GM21447 (cell line): ENCODE measurements around the gene ZNF414.

Source experiments
- ATAC-seq: cut with Tn5 transposase; IDR thresholded peaks from one replicate; pipeline ENCODE4 v1.9.1; 2021; ENCODE audit not compliant: unreplicated experiment

The ZNF414 gene

GRCh38 chr19:8491574-8491973, 22.4 kb downstream of the ZNF414 start:
- ATAC-seq: no peak

GRCh38 chr19:8490873-8491272, 23.1 kb downstream of the ZNF414 start:
- ATAC-seq: no peak

GRCh38 chr19:8490395-8490760, 23.6 kb downstream of the ZNF414 start:
- no peak for ATAC-seq

GRCh38 chr19:8489561-8490394, 24.2 kb downstream of the ZNF414 start:
- ATAC-seq: no peak

GRCh38 chr19:8488365-8488764, 25.6 kb downstream of the ZNF414 start:
- ATAC-seq: no peak

GRCh38 chr19:8487137-8487851, 26.7 kb downstream of the ZNF414 start:
- peak; percentile 51 for ATAC-seq

GRCh38 chr19:8486661-8487136, 27.3 kb downstream of the ZNF414 start:
- no peak for ATAC-seq

GRCh38 chr19:8485561-8486371, 28.2 kb downstream of the ZNF414 start:
- ATAC-seq: no peak

GRCh38 chr19:8484331-8484894, 29.6 kb downstream of the ZNF414 start:
- ATAC-seq: no peak

GRCh38 chr19:8483165-8483564, 30.8 kb downstream of the ZNF414 start:
- no peak for ATAC-seq

- no peak for ATAC-seq
Measured at GRCh38 chr19:8482696-8483095, 31.3 kb downstream of the ZNF414 start.

- no peak for ATAC-seq
Measured at GRCh38 chr19:8481616-8482015, 32.4 kb downstream of the ZNF414 start.

GRCh38 chr19:8481201-8481600, 32.8 kb downstream of the ZNF414 start:
- ATAC-seq: no peak

- ATAC-seq: no peak
Measured at GRCh38 chr19:8478598-8478997, 35.4 kb downstream of the ZNF414 start.

GRCh38 chr19:8477889-8478288, 36.1 kb downstream of the ZNF414 start:
- ATAC-seq: no peak

GRCh38 chr19:8476524-8476923, 37.4 kb downstream of the ZNF414 start:
- ATAC-seq: no peak

GRCh38 chr19:8475005-8475404, 39.0 kb downstream of the ZNF414 start:
- no peak for ATAC-seq

- peak; percentile 49 for ATAC-seq
Measured at GRCh38 chr19:8473648-8474476, 40.1 kb downstream of the ZNF414 start.

- no peak for ATAC-seq
Measured at GRCh38 chr19:8469613-8470368, 44.2 kb downstream of the ZNF414 start.
